Measurements from ENCODE around the gene INPP4B.

Gene INPP4B

DNA sequence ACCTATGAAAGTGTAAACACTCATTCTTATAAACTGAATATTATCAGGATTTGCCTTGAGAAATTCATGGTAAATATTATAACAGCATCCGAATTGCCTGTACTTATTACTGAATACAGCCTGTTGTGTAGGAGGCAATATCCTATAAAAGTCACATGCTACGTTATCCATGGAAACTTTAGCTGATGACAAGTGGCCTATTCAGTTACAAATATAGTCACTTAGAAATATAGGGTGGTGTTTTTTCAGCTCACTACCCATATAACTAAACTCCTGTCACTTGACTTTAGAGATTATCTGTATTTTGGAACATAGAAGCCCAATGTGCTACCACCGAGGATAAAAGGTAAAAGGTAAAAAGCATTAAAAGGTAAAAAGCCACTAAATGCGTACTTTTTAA, 493.4 kb downstream of the INPP4B start:
- DNase-seq (ENCODE audit: low read depth in 2 of 2) = no peak

DNA sequence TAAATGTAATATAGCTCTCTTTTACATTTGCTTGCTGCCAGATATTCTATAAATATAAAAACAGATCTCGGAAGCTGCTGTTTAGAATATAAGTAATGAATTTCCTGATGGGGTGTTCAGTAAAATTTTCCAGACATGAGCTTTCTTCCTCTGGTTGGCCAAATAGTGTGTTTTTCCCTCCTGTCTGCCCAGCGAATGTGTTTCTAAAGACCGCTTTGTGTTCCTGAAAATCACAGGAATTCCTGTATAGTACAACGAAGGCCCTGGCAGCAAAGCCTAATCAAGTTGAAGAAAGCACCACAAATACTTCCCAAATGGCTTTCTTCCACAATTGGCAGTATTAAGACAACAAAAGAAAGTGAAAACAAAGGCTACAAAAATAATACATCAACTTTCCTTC, 494.1 kb downstream of the INPP4B start:
- DNase-seq (ENCODE audit: low read depth in 2 of 2) = no peak

DNA sequence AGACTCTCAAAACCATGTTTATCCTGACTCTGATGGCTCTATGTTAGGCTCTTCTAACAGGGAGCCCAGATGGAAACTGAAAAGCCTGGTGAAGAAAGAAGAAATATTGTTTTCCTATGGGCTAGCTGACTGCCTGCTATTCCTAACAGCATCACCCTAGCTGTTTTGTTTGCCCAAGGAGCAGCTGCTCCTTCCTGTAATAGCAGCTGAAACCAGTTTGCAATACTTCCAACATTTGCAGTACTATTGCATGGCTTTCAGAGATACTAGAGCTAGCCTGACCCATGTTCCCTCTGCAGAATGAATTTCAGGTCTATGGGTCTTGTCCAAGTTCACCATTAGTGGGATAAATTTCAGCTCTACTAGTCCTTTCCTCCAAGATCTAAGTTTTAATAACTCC, 495.2 kb downstream of the INPP4B start:
- DNase-seq (ENCODE audit: low read depth in 2 of 2) = no peak

DNA sequence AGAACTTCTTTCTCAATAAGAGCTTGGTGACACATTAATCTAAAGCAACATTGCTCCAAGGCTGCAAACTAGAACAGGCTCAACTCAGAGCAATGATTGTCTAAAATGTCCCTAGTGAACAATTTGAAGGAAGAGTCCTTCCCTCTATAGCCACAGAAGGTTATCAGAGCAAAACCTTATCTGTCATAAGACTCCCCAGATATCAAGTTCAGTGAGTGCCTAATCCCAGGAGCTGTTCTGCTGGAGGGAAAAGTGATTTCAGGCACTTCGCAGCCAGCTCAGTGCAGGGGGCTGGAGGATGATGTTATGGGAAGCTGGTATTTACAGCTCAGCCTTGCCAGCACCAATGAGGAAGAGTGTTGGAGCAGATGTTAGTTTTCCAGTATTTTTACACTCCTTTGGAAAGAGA, 497.5 kb downstream of the INPP4B start:
- no peak for DNase-seq (ENCODE audit: low read depth in 2 of 2)

DNA sequence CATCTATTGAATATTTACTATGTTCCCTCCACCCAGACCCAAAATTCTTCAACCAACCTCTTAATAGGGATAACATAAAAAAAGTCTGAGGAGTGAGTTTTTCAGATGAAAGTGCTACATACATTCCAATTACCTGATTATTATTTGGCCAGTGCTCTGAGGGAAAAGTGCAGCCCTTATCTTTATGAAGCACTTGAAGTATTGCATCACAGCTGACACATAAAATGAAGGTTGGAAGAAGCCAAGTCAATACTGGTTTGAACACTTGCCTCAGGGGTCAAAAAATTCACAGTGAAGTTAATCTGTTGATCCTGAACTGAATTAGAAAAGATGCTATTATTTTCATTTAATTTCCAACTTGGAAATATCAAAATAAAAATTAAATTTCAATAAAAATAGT, 498.9 kb downstream of the INPP4B start:
- no peak for DNase-seq (ENCODE audit: low read depth in 2 of 2)

DNA sequence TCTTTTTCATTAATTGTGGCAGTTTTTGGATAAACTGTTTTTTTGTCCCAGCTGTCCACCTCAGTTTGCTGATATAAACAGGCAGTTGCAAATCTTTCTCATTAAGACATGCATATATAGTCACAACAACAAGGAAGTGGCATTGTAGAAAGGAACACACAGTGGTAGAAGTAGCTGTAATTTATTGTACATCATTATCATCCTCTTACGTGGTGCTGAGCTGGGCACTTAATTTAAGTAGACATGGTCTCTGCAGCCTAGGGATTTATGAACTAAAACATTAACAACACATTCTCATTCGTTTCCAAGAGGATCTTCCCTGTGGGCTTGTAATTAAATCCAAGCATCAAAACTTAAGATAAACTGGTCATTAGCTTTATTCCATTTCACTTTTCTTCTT, 500.2 kb downstream of the INPP4B start:
- no peak for DNase-seq (ENCODE audit: low read depth in 2 of 2)

DNA sequence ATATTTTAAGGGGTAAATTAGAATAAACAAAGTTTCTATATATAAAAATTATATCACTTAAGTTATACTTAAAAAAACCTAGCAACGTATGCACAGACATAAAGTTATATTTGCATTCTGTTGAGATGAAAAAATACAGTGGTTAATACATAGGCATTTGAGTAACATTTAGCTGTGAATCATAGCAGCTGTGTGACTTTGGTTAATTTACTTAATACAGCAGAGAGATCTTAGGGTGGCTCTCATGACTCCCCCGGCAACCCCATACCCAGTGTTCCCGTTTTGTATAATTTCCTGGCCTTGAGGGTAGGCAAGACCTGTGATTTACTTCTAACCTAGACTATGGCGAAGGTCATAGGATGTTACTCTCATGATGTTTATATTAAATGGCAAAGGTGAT, 504.8 kb downstream of the INPP4B start:
- no peak for DNase-seq (ENCODE audit: low read depth in 2 of 2)

DNA sequence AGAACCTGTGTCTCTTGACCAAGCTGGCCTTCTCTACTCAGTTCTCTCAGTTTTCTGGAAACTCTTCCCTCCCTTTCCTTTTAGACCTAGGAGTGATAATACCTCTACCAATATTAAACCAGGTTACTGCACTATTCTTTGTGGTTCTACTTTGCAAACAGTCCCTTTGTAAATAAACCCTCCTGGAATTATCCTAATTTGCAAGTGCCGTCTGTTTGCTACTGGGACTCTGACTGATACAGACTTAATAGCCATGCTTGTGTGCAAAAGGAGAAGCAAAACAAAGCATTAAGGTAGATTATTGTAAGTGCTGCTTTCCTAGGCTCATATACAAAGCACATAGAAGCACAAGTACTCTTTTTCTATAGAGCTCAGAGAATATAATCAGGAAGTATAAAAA, 507.0 kb downstream of the INPP4B start:
- no peak for DNase-seq (ENCODE audit: low read depth in 2 of 2)

DNA sequence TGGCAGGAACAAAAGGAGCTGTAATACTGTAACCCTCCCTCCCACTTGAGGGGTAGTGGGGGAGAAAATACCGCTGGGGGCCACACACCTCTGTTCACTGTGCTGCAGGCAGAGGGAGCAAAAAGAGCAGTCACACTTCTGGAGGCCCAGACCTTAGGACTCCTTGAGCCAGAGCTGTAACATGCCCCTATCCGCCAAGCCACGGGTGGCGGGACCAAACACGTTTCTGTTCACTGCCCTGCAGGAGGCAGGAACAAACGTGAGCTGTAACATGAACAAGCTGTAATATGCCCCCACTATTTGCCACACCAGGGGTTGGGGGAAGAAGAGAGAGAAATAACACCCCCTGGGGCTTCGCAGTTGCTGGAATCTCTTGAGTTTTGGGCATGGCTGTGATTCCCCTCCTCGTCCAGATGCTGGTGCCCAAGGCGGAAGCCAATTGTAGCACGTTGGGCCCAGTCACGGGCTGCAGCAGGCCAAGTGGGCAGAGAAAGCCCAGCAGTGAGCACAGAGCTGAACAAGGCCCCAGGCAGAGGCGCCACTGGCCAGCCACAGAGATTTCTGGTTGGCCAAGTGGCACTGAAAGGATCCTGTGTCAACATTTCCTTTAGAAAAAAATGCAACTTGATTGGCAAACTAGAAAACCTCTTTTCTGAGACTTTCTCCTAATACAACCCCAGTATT, 509.7 kb downstream of the INPP4B start:
- no peak for DNase-seq (ENCODE audit: low read depth in 2 of 2)

DNA sequence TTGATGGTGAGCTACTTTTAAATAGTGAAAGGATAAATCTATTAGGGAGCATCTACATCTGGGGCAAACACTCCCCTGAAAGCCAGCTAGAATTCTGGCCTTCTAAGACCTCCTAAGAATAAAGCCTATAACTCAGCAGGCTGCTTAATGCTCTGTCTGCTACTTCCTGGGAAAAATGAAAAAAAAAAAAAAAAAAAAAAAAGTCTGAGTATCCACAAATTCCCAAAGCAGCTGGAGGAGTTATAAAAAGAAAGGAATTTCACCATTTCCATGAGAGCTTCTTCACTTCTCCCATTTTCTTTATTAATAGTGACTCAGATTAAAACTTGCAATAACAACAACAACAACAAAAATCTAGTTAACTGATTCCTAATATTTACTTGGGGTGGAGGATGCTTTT, 511.2 kb downstream of the INPP4B start:
- DNase-seq (ENCODE audit: low read depth in 2 of 2) = no peak

DNA sequence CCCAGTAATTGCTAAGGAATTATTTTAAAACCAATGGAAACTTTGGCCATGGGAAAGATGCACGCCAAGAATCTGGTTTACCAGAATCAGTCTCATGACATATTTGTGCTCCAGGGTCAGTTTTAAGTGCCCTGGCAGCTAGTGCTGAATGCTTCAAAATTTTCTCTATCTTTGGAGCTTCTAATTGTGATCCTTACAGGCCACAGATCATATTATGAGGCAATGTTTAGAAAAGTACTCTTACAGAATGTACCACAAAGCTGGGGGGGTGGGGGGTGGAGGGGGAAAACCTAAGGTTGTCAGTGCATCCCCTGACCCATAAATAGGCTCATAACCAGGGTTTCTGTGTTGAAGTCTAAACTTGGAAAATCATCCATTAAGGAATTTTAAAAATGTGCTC, 514.5 kb downstream of the INPP4B start:
- no peak for DNase-seq (ENCODE audit: low read depth in 2 of 2)

DNA sequence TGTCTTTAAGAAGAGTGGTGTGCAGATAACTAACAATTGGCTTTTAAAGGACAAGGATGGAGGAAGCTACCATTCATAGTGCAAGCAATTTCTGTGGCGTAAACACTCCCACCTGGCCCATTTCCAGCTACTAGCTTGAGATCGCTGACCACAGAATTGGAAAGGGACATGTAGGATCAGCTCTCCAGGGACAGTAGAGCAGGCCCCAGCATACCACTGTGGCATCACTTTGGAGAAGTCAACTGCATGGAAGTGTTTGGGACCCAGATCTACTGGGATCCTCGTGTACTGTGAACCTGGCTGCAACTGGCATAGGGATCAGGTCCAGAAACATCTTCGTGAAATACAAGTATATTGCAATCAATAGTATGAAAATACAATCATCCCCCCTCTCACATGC, 515.0 kb downstream of the INPP4B start:
- DNase-seq (ENCODE audit: low read depth in 2 of 2) = no peak

DNA sequence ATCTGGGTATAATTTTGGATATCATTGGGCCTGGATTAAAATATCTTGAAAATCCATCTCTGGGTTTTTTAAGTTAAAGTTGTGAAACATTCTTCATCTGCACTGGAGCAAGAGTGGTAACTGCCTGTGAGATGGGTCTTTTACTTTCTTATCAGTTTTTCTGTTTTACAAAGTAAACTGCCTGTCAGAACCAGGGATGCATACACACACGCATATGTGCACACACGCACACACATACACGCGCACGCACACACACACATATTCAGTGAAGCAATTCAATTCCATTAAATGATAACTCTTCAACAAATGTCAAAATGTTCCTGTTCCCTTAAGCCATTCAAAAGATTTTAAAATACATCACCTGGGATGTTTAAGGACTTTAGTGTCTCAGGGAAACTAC, 515.8 kb downstream of the INPP4B start:
- DNase-seq (ENCODE audit: low read depth in 2 of 2) = no peak

DNA sequence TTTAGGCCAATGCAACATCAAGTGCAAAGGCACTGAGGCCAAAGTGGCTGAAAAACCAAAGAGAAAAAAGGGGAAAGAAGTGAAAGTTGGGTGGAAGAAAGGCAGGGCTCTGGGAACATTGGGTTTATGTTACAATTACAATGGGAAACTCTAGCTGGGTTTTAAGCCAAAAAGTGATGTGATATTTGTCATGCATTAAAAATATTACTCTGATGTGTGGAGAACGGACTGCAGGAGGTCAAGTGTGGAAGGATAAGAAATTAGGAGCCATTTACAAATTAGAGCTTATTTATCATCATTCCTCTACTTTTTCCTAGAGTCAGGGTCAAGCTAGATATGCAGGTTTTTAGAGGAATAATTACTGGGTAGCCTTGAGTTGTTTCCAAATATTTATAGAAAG, 516.8 kb downstream of the INPP4B start:
- DNase-seq (ENCODE audit: low read depth in 2 of 2) = no peak

DNA sequence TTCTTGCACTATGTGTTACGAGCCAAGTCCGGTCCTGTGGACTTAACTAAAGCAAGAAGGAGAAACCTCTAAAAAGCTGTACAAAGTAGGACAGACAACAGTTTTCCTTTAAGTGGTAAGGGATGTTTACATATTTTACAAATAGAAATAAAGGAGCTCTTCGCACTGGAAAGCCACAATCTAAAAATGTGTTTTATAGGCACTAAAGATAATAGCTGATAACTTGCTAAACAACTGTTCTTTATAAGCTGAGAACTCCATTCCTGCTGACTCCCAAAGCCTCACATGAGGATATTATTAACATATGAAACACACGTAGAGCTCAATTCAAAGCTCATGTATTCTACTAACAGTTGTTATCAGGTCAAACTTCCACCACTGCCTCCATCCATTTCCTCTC, 519.9 kb downstream of the INPP4B start:
- DNase-seq (ENCODE audit: low read depth in 2 of 2) = no peak

DNA sequence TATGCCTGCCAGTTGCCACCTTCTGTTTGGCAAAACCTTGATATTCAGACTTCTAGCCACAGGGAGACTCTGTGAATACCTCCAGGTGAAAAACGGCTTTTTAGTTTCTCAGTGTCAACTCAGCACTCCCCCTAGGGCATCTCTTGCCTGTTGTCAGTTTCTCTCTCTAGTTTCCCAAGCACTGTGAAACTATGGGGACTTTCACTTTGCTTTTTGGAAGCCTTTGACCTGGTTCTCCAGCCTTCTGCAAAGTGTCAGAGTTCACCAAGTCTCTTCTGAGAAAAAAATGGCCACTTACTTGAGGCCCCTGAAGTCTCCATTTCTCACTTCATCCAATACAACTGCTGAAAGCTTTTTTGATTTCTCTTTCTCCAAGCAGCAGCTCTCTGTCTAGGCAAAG, 521.5 kb downstream of the INPP4B start:
- no peak for DNase-seq (ENCODE audit: low read depth in 2 of 2)

DNA sequence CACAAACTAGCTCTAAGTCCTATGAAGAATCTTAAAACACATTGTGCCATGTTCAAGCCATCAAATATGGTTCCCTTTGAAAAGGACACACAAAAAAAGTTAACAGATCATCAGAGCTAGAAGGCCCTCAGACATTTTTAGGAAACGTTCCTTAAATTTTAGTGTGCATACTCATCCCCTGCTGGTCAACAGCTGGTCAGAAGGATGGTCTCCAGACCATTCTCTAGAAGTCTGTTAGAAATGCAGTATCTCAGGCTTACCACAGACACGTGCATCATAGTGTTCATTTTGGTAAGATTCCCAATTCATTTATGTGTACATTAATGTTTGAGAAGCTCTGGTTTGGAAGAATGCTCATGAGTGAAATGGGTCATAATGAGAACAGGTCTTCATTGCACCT, 523.1 kb downstream of the INPP4B start:
- DNase-seq (ENCODE audit: low read depth in 2 of 2) = no peak

DNA sequence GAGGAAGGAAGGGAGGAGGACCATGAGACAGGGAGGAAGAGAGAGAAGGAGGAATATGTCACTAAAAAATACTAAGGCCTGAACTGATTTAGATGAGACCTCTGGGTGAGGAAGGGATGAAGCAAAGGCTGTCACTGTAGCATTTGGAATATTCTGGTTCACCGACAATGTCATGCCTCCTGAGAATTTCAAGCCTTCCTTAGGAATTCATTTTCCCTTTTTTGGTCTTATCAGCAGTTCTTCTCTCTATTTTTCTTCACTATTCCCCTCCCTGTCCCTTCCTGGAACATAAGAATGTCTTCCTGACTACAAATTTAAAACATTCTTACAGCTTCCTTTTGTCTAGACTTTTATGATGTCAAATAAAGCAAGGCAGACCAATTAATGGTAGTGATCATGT, 527.8 kb downstream of the INPP4B start:
- DNase-seq (ENCODE audit: low read depth in 2 of 2) = no peak

DNA sequence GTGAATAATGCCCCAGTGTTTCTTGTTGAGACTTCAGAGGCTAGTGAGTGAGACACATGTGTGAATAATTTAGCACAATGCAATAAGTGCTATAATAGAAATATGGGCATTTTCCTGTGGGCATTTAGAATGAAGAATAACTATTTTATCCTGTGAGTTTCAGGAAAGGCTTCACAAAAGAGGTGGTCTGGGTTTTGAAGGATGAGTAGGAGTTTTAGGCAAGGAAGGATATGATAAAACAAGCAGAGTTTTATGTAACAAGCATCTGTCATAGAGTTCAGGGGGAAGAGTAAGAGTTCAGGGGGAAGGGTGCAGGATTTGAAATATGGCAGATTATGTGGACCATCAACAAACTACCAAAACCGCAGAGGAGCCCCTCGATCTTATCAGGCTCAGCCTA, 529.2 kb downstream of the INPP4B start:
- DNase-seq (ENCODE audit: low read depth in 2 of 2) = no peak

DNA sequence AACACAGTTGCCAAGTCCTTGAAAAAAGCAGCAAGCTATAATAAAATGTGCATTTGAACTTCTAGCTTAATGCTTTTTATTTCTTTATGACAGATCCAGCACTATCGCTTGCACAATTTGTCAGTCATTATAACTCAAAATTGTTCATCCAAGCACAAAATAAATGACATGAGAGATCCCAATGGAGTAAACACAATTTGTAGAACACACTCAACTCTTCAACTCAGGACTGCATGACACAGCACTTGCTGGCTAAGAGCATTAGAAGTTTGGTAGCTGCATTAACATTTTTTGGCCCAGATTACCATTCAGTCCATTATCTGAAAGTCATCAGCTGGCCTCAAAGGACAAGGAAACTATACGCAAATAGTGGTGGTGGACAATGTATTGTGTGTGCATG, 530.1 kb downstream of the INPP4B start:
- no peak for DNase-seq (ENCODE audit: low read depth in 2 of 2)

DNA sequence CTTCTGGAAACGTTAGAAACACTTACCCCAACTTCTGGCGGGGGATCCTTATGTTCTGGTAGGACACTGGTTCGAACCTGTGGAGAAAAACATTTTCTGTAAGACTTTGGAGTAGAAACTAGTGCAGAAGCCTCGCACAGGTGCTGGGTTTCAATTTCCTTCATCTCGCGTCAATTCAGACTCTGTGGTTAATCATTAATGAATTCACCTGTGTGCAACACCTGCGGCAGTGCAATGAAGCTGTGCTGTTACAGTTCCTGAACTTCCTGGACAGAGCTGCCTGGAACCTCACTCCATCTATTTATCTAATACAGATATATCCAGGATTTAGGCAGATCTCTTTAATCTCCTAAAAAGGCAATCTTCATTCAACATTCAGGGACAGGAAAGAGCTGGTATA, 531.4 kb downstream of the INPP4B start:
- DNase-seq (ENCODE audit: low read depth in 2 of 2) = no peak

DNA sequence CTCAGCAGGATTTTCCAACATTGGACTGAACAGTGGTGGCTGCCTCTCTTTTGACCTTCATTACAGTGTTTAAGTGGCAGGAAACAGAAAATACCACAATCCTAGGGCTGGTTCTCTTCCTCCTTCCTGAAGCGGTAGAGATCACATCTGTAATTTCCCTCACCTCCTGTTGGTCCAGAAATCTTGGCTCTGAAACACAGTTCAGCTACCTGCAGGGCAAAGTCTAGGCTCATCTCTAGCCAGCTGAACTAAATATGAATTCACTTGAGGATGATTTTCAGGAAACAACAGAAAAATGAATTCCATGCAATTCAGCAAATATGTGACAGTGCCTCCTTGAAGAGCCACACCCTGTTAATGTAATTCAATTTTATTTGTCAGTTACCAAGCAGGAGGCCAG, 531.9 kb downstream of the INPP4B start:
- no peak for DNase-seq (ENCODE audit: low read depth in 2 of 2)

DNA sequence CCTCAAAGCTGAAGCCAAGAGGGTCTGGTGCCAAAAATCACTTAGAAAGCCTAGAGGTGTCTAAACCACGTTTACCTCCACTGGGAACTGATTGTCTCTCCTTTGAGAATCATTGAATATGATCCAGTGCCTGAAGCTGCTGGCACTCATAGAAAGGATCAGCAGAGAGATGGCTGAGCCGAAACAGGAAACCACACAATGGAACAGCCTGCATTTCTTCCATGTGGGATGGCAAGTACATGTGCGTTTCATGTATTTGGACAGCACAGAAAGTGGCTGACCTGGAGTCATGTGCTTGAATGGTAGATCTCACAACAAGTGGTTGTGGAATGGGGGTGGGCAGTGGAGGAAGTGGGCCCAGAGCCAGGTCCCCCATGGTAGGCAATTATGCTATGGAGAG, 533.7 kb downstream of the INPP4B start:
- no peak for DNase-seq (ENCODE audit: low read depth in 2 of 2)

DNA sequence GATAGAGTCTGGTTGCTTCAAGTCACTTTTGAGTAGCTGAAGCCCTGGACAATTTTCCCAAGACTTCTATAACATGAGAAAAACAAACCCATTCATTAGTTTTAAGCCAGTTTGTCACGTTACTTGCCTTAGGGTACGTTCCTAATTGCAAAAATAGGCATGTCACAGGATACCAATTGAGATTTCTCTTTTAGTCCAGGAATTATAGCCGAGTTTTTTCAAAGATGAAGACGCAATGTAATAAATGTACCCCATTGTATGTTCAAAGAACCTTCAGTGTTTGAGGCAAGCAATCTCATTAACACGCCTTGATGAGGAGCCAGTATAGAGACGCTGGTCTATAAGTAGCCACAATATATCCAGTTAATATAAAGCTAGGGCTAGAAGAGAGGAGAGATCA, 534.2 kb downstream of the INPP4B start:
- no peak for DNase-seq (ENCODE audit: low read depth in 2 of 2)

DNA sequence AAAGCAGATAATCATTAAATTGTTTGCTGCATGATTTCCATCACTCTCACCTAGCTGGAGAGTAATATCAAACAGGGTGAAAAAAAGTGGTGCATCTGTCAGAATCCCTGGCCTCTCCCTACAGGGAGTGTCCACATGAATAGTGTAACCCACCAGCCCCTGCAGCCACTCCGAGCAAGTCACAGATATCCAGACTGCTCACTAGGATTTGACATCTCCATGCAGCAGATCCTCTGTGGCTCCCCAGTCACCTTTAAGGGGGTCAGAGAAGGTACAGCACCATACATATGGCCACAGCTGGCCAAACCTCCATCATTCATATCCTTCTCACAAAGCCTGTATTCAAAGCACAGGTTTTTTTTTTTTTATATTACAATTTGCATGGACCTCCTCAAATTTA, 536.3 kb downstream of the INPP4B start:
- no peak for DNase-seq (ENCODE audit: low read depth in 2 of 2)
